ENCODE data around the gene SECTM1.

The SECTM1 gene

DNA sequence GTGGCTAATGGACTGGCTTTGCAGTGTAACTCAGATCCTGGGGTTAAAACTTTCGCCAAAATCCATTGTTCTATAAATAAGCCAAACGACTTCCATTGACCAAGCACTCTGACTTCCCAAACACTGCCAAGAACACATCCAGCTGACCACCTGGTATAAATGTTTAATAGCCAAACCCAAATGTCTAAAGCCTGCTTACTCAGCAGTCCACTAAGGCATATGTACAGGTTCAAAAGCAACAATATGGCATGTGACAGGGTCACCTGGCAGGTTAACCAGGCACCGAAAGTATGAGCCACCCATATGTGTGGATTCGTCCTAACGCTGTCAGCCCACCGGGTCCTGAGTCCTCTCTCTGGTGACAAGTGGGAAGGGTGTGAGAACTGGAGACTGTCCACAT is 62.2 kb downstream of the SECTM1 start:
- TF ChIP-seq, protein P1, sequence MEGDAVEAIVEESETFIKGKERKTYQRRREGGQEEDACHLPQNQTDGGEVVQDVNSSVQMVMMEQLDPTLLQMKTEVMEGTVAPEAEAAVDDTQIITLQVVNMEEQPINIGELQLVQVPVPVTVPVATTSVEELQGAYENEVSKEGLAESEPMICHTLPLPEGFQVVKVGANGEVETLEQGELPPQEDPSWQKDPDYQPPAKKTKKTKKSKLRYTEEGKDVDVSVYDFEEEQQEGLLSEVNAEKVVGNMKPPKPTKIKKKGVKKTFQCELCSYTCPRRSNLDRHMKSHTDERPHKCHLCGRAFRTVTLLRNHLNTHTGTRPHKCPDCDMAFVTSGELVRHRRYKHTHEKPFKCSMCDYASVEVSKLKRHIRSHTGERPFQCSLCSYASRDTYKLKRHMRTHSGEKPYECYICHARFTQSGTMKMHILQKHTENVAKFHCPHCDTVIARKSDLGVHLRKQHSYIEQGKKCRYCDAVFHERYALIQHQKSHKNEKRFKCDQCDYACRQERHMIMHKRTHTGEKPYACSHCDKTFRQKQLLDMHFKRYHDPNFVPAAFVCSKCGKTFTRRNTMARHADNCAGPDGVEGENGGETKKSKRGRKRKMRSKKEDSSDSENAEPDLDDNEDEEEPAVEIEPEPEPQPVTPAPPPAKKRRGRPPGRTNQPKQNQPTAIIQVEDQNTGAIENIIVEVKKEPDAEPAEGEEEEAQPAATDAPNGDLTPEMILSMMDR (IDR thresholded peaks at IDR 0.05; ENCODE audit: low read depth, low read length, missing control alignments), result no peak
- H3K4me3 ChIP-seq (replicated peaks; ENCODE audit: low read depth, low read length), result no peak overlapping the region
- no peak for DNase-seq (ENCODE audit: extremely low read depth, low read depth)

Data from HFF-Myc (cell line).